ENCODE measurements around the gene RNASEL.

RNASEL gene

GRCh38 chr1:182630586-182630985 is 41.5 kb upstream of the RNASEL start:
- Histone ChIP-seq H2AFZ (ENCODE audit: low read length, unreplicated experiment) (no peak overlapping the region), H3K36me3 (ENCODE audit: insufficient read depth, low read length) (no peaks in the 10 kb centered on the region), H3K4me3 (ENCODE audit: low read depth, low read length) (no peak overlapping the region), H3K79me2 (ENCODE audit: control insufficient read depth, insufficient read depth, low read length, unreplicated experiment) (no peaks in the 10 kb centered on the region), H3K4me1 (ENCODE audit: control insufficient read depth, insufficient read depth, low read length, unreplicated experiment) (peaks cover 23% of the 10 kb centered on the region), H3K27me3 (ENCODE audit: insufficient read depth, low read length) (no peaks in the 10 kb centered on the region), H3K27ac (ENCODE audit: low read depth, low read length) (no peak overlapping the region)

GRCh38 chr1:182629499-182630096 is 40.5 kb upstream of the RNASEL start:
- H3K4me3 ChIP-seq (ENCODE audit: low read depth, low read length), result no peak overlapping the region
- H3K79me2 ChIP-seq (ENCODE audit: control insufficient read depth, insufficient read depth, low read length, unreplicated experiment), result no peaks in the 10 kb centered on the region
- no peak overlapping the region for H2AFZ ChIP-seq (ENCODE audit: low read length, unreplicated experiment)
- H3K4me1 ChIP-seq (ENCODE audit: control insufficient read depth, insufficient read depth, low read length, unreplicated experiment), result peaks cover 26% of the 10 kb centered on the region
- no peaks in the 10 kb centered on the region for H3K36me3 ChIP-seq (ENCODE audit: insufficient read depth, low read length)
- no peaks in the 10 kb centered on the region for H3K27me3 ChIP-seq (ENCODE audit: insufficient read depth, low read length)
- H3K27ac ChIP-seq (ENCODE audit: low read depth, low read length), result no peak overlapping the region

- Histone ChIP-seq H3K4me3 (ENCODE audit: low read depth, low read length) (no peak overlapping the region), H2AFZ (ENCODE audit: low read length, unreplicated experiment) (no peak overlapping the region), H3K36me3 (ENCODE audit: insufficient read depth, low read length) (no peaks in the 10 kb centered on the region), H3K4me1 (ENCODE audit: control insufficient read depth, insufficient read depth, low read length, unreplicated experiment) (peaks cover 26% of the 10 kb centered on the region), H3K27me3 (ENCODE audit: insufficient read depth, low read length) (no peaks in the 10 kb centered on the region), H3K27ac (ENCODE audit: low read depth, low read length) (no peak overlapping the region), H3K79me2 (ENCODE audit: control insufficient read depth, insufficient read depth, low read length, unreplicated experiment) (no peaks in the 10 kb centered on the region)
These were observed 40.0 kb upstream of the RNASEL start for GRCh38 chr1:182629080-182629479.

- Histone ChIP-seq H3K27me3 (ENCODE audit: insufficient read depth, low read length) (no peaks in the 10 kb centered on the region), H3K27ac (ENCODE audit: low read depth, low read length) (no peak overlapping the region), H2AFZ (ENCODE audit: low read length, unreplicated experiment) (no peak overlapping the region), H3K4me1 (ENCODE audit: control insufficient read depth, insufficient read depth, low read length, unreplicated experiment) (peaks cover 26% of the 10 kb centered on the region), H3K4me3 (ENCODE audit: low read depth, low read length) (no peak overlapping the region), H3K36me3 (ENCODE audit: insufficient read depth, low read length) (no peaks in the 10 kb centered on the region), H3K79me2 (ENCODE audit: control insufficient read depth, insufficient read depth, low read length, unreplicated experiment) (no peaks in the 10 kb centered on the region)
These were observed 39.6 kb upstream of the RNASEL start for GRCh38 chr1:182628657-182629056.

GRCh38 chr1:182627622-182628021 is 38.6 kb upstream of the RNASEL start:
- H3K79me2 ChIP-seq (ENCODE audit: control insufficient read depth, insufficient read depth, low read length, unreplicated experiment), result no peaks in the 10 kb centered on the region
- no peak overlapping the region for H2AFZ ChIP-seq (ENCODE audit: low read length, unreplicated experiment)
- no peak overlapping the region for H3K4me3 ChIP-seq (ENCODE audit: low read depth, low read length)
- H3K27ac ChIP-seq (ENCODE audit: low read depth, low read length), result no peak overlapping the region
- H3K4me1 ChIP-seq (ENCODE audit: control insufficient read depth, insufficient read depth, low read length, unreplicated experiment), result peaks cover 29% of the 10 kb centered on the region
- H3K27me3 ChIP-seq (ENCODE audit: insufficient read depth, low read length), result no peaks in the 10 kb centered on the region
- no peaks in the 10 kb centered on the region for H3K36me3 ChIP-seq (ENCODE audit: insufficient read depth, low read length)

GRCh38 chr1:182626527-182626926 is 37.5 kb upstream of the RNASEL start:
- Histone ChIP-seq H3K4me1 (ENCODE audit: control insufficient read depth, insufficient read depth, low read length, unreplicated experiment) (peaks cover 29% of the 10 kb centered on the region), H2AFZ (ENCODE audit: low read length, unreplicated experiment) (no peak overlapping the region), H3K27me3 (ENCODE audit: insufficient read depth, low read length) (no peaks in the 10 kb centered on the region), H3K27ac (ENCODE audit: low read depth, low read length) (no peak overlapping the region), H3K79me2 (ENCODE audit: control insufficient read depth, insufficient read depth, low read length, unreplicated experiment) (no peaks in the 10 kb centered on the region), H3K36me3 (ENCODE audit: insufficient read depth, low read length) (no peaks in the 10 kb centered on the region), H3K4me3 (ENCODE audit: low read depth, low read length) (no peak overlapping the region)

GRCh38 chr1:182625719-182626504 is 36.9 kb upstream of the RNASEL start:
- Histone ChIP-seq H3K4me1 (ENCODE audit: control insufficient read depth, insufficient read depth, low read length, unreplicated experiment) (peaks cover 29% of the 10 kb centered on the region), H3K36me3 (ENCODE audit: insufficient read depth, low read length) (no peaks in the 10 kb centered on the region), H3K27ac (ENCODE audit: low read depth, low read length) (no peak overlapping the region), H3K27me3 (ENCODE audit: insufficient read depth, low read length) (no peaks in the 10 kb centered on the region), H3K79me2 (ENCODE audit: control insufficient read depth, insufficient read depth, low read length, unreplicated experiment) (no peaks in the 10 kb centered on the region), H3K4me3 (ENCODE audit: low read depth, low read length) (no peak overlapping the region), H2AFZ (ENCODE audit: low read length, unreplicated experiment) (no peak overlapping the region)

- Histone ChIP-seq H3K79me2 (ENCODE audit: control insufficient read depth, insufficient read depth, low read length, unreplicated experiment) (no peaks in the 10 kb centered on the region), H3K4me1 (ENCODE audit: control insufficient read depth, insufficient read depth, low read length, unreplicated experiment) (peaks cover 20% of the 10 kb centered on the region), H2AFZ (ENCODE audit: low read length, unreplicated experiment) (no peak overlapping the region), H3K36me3 (ENCODE audit: insufficient read depth, low read length) (no peaks in the 10 kb centered on the region), H3K27ac (ENCODE audit: low read depth, low read length) (no peak overlapping the region), H3K4me3 (ENCODE audit: low read depth, low read length) (no peak overlapping the region), H3K27me3 (ENCODE audit: insufficient read depth, low read length) (no peaks in the 10 kb centered on the region)
These were observed 36.0 kb upstream of the RNASEL start for GRCh38 chr1:182625024-182625423.

GRCh38 chr1:182624577-182624976 is 35.5 kb upstream of the RNASEL start:
- H3K4me3 ChIP-seq (ENCODE audit: low read depth, low read length), result no peak overlapping the region
- H2AFZ ChIP-seq (ENCODE audit: low read length, unreplicated experiment), result no peak overlapping the region
- H3K27ac ChIP-seq (ENCODE audit: low read depth, low read length), result no peak overlapping the region
- H3K4me1 ChIP-seq (ENCODE audit: control insufficient read depth, insufficient read depth, low read length, unreplicated experiment), result peaks cover 17% of the 10 kb centered on the region
- no peaks in the 10 kb centered on the region for H3K27me3 ChIP-seq (ENCODE audit: insufficient read depth, low read length)
- no peaks in the 10 kb centered on the region for H3K36me3 ChIP-seq (ENCODE audit: insufficient read depth, low read length)
- no peaks in the 10 kb centered on the region for H3K79me2 ChIP-seq (ENCODE audit: control insufficient read depth, insufficient read depth, low read length, unreplicated experiment)

GRCh38 chr1:182622901-182623528 is 34.0 kb upstream of the RNASEL start:
- Histone ChIP-seq H2AFZ (ENCODE audit: low read length, unreplicated experiment) (no peak overlapping the region), H3K36me3 (ENCODE audit: insufficient read depth, low read length) (no peaks in the 10 kb centered on the region), H3K79me2 (ENCODE audit: control insufficient read depth, insufficient read depth, low read length, unreplicated experiment) (no peaks in the 10 kb centered on the region), H3K27me3 (ENCODE audit: insufficient read depth, low read length) (no peaks in the 10 kb centered on the region; the same call in 1 of the 2 replicates), H3K4me1 (ENCODE audit: control insufficient read depth, insufficient read depth, low read length, unreplicated experiment) (peaks cover 19% of the 10 kb centered on the region), H3K27ac (ENCODE audit: low read depth, low read length) (no peak overlapping the region), H3K4me3 (ENCODE audit: low read depth, low read length) (no peak overlapping the region)

- no peak overlapping the region for H2AFZ ChIP-seq (ENCODE audit: low read length, unreplicated experiment)
- H3K79me2 ChIP-seq (ENCODE audit: control insufficient read depth, insufficient read depth, low read length, unreplicated experiment), result no peaks in the 10 kb centered on the region
- no peaks in the 10 kb centered on the region; the same call in 1 of the 2 replicates for H3K27me3 ChIP-seq (ENCODE audit: insufficient read depth, low read length)
- no peak overlapping the region for H3K4me3 ChIP-seq (ENCODE audit: low read depth, low read length)
- no peaks in the 10 kb centered on the region for H3K36me3 ChIP-seq (ENCODE audit: insufficient read depth, low read length)
- no peak overlapping the region for H3K27ac ChIP-seq (ENCODE audit: low read depth, low read length)
- peaks cover 29% of the 10 kb centered on the region for H3K4me1 ChIP-seq (ENCODE audit: control insufficient read depth, insufficient read depth, low read length, unreplicated experiment)
These were observed 32.9 kb upstream of the RNASEL start for GRCh38 chr1:182621906-182622305.
